ENCODE data around the gene SUGCT.

SUGCT gene

DNA sequence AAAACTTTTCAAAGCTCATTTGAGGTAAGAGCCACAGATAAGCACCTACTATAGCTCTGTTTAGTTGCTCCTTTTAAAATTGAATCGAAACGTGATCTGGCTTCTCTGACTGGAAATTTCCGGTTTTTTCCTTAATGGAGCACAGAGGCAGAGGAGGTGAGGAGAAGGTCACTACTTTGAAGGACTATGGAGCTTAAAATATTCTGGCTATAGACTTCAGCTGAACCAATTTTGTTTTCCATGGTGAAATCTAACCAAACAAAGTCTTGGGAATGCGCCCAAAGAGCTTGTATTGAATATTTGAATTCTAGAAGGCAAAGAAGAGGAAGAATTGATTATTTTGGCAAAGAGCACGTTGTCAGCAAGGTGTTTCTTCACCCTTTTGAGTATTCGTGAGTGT, 711.1 kb downstream of the SUGCT start:
- no peak for DNase-seq

DNA sequence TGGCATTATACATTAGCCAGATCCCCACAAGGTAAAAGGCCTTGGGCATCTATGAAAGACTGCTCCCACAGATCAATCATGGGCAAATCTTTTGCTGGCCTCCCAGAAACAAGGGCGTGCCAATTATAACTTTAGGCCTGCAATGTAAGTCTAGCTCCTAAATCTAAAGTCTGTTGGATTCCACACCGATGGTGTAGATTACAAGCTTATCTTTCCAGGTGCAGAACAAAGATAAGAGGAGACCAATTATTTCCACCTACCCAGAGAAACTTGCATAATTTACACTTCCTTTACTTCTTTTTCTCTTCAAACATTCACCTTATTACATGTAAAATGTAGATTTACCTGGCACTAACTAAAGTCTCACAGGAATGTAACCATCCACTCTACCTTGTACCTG, 713.1 kb downstream of the SUGCT start:
- no peak for DNase-seq

DNA sequence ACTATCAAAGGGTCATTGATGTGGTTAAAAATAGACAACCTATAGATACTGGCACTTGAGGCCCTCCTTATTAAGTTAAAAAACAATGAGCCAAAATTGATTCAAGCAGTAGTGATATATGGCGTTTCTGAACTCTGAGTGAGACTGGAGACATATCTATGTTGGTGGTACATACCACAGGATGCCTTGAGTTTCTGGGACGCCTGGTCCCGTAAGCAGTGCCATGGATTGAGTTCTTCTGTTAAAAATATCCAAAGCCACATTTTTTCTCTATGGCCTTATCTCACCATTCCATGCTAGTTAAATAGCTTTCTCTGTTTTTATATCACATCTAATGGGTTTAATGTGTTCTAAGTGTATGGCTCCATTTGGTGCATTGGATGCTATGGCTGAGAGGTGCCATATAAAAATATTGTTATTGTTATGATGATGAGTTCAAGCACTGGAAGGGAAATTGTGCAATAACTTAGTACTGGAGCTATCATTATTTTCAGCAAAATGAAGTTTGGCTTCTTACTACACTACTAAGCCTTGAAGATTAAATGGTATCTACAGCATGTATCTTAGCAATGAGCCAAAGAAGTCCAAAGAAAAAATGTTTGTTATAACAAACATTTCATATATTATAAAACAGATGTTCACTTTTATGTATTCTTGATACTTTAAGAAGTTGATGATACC, 713.9 kb downstream of the SUGCT start:
- no peak for DNase-seq

DNA sequence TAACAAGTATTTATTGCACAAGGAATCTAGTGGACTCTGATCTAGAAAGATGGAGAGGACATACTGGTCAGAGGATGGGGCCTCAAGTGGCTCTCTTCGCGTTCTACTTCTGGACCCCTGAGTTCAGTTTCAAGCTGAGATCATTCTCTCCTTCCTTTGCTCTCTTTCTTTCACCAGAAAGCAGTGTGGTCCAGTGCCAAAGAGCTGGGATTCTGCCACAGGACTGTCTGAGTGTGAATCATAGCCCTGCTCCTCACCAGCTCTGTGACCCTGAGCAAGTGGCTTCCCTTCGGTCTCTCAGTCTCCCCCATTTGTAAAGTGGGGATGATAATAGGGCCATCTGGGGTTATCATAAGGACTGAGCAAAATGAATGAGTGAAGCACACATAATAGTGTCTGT, 715.2 kb downstream of the SUGCT start:
- DNase-seq: no peak

DNA sequence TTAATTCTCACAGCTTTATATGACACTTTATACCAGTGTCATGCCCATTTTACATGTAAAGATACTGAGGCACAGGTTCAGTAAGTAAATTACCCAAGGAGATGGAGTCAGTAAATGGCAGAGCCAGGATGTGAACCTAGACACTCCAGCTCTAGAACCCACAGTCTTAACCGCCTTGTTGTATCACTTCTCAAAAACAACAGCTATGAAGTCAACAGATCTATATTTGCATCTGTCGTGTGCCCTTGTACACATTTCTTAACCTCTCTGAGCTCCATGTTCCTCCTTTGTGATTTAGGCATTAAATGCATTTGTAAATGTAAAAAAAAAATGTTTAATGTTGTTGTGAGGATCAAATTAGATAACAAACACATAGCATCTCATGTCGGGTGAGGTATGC, 716.2 kb downstream of the SUGCT start:
- DNase-seq: no peak

DNA sequence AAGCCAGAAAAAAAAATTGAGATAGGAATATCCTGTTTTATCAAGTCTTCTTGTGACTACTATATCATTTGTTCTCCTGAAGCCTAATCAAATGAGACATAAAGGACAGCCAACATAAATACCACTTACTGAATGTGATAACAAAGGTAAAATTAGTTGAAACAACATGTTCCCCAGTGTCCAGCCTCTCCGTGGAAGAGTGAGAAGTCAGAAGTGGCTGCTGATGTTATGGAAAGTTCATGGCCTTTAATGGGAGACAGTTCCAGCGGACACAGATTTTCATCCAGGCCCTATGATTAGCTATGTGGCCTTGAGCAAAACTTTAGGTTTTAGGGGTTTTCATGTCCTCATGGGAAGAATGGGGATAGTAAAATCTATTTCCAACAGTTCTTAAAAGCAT, 724.3 kb downstream of the SUGCT start:
- no peak for DNase-seq

DNA sequence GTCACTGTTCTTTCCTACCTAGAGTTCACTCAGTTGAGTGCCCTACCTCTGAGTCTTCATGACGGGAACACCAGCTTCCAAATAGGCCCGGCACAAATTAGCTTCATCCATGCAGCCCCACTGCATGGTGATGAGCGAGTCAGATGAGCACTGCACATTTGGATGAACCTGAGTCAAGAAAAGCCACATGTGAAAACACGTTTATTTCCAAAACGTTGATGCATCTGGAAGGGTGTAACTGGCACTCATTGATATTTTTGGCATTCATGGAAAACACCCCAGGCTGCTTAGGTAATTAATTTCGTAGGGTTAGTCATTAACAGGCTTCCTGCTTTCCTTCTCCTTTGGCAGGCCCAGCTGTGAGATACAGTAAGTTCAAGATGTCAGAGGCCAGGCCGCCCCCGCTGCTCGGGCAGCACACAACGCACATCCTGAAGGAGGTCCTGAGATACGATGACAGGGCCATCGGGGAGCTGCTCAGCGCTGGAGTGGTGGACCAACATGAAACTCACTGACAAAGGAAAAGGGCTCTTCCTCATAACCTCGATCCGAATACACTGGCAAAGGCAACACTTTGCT, 725.2 kb downstream of the SUGCT start:
- DNase-seq: no peak

DNA sequence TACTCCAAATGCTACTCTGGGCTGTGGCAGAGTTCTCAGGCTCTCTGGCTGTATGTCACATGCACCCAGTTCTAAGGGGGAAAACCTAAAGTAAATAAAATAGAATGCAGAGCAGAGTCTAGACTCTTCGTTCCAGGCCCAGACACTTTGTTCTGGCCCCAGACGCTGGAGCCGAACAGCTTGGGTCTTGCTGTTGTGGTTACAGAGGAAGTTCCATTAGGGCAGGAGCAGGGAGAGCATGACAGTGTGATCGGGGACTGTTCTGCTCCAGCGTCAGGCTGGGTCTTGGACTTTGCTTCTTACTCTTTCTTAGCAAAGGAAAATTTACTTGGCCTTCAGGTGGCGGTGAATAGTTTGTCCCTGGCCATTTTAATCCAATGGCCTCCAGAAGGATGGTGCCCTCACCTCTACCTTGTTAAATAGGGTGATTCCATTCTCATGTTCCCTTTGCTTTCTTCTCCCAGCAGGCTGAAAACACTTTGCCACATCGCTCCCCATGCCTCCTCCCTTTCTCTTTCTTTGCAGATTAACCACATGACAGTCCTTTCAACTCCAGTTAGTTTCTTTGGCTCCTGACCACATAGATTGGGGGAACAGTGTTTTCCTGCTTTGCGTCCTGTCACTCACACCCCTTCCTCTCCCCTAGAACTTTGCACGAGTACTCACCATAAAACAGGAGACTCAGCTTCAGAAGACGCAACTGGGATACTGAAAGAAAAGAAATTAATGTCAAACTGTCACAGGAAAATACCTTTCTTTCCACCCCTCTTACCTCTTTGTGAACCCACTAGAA, 730.8 kb downstream of the SUGCT start:
- no peak for DNase-seq

DNA sequence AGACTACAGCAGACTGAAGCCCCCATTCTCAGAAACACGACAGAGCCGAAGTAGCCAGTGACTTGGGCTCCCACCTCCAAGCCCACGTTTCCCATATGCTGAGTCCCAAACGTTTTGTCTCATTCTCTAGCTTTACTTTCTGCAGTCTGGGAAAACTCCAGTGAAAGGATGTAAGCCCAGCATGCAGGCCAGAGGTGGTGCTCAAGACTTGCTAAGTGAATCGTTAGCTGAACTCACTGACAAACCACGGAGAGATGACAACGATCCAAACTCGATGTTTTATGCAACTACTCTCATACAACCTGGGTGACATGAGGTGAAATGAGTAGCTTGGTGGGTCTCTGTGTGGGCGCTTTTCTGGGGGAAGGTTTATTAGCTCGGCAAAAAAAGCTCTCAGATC, 731.8 kb downstream of the SUGCT start:
- no peak for DNase-seq

DNA sequence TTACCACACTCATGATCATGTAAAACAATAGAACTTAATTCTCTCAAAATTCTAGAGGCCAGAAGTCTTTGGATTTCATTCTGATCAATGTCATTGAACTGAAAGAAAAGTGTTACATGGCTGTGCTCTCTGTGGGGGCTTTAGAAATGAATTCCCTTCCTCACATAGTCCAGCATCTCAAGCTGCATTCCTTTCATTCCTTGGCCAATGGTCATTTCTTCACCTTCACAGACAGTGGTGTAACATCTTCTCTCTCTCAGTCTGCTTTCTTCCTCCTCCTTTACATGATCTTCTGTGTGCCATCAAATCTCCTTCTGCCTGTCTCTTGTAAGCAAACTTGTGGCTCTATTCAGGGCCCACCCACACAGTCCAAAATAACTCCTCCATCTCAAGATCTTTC, 735.3 kb downstream of the SUGCT start:
- no peak for DNase-seq

DNA sequence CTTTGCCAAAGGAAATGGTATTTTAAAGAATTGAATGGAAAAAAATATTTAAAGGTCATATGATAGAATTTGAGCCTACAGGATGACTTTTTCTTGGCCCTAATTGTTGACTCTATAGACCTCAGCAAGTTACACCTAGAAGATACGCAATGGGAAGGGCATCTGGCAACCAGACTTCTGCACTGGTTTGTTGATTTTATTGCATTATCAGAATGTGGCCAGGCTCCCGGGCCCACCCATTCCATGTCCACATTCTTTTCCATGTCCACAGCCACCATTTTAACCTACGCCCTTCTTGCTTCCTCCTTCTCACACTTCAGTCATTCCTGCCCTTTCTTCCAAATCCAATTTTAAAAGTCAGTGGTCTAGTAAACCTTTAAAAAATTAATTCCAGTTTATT, 738.4 kb downstream of the SUGCT start:
- DNase-seq: no peak

DNA sequence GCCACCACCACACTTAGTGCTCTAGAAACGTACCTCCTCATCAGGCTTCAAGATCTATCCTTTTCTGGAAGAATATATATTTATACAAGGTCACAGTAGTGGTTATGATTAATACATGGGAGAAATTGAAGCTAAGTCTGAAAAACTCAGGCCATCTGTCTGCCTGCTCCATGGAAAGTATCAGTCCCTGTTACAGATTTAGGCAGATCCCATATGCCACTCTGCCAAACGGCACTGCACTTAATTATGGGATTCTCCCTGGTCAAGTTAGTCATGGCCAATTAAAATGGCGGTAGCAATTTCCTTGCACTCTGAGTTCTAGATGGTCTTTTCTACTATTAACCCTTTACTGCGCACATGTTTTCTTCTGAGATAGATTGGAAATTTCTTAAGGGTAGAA, 740.0 kb downstream of the SUGCT start:
- DNase-seq: no peak

DNA sequence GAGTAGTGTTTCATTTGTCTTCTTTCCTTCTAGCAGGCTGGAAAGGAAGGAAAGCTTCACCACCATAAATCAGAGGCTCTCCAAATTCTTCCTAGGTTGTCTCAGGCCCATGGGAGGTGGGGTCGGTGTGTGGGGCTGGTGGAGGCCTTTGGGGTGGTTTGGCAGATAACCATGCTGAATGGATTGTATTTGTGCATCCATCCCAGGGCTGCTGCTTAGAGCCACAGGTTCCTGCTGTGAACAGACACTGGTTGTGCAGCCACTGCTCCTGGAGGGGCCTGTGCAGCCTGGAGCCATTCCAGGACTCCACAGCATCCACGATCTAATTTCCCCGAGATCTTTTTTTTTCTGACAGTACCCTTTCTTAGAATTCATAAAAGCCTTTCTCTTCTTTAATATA, 741.8 kb downstream of the SUGCT start:
- no peak for DNase-seq

DNA sequence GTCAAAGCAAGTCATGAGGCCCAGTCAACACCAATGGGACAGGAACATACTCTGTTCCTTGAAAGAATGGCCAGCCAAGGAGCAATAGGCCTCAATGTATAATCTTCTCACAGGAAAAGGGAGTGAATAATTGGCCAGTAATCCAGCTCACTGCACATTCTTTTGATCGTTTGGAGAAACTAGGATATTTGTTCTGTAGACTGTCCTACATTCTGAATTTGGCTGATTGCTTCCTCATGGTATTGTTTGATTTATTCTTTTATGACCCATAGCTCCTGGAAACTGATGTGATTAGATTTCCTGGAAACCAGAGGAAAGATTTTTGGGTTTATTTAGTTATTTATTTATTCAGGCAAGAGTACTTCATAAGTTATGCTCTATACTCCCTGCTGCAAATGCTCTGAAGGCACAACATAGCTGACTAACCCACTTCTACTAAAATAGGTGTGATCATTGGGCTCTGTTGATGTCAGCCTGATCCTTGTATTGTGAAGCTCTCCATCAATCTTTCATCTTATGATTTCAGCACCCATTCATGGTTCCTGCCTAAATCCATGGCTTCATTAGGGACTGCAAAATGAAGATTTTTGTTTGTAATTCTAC, 745.2 kb downstream of the SUGCT start:
- no peak for DNase-seq

DNA sequence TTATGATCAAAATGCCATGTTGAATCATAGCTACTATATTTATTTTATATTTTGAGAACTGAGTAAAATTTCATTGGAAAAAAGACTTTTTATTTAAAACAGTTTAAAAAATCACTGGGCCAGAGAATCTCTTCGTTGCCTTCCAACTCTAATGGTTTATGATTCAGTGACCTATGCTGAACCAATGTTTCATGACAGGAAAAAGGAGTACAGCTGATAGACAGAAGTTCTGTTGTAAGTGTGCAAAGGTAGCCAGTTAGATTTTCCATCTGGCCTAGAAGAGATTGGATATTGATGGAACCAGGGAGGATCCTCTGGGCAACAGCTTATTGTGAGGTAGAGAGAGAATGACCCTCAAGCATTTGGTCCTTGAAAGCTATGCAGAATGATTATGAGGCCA, 745.8 kb downstream of the SUGCT start:
- DNase-seq: no peak

DNA sequence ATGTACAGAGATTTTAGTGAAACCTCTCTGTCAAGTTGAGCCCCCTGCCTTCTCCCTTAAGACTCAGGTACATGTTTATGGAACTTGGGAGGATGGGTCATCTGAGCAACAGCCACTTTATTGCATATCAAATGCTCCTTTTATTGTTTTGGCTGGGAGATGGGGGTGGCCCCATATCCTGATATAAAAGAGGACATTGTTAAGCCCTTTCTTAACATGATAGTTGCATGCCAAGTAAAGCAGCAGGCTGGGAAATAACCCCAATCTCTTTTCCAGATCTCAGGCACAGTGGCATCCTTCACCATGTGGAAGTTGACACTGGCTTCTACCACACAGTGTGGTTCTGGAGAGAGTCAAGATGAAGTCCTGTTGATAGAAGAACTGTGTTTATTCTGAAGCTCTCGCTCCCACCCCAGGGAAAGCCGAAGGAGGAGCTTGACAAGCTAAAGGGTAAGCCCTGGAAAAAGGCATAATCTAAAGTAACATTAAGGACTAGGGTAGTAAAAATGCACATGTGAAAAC, 746.7 kb downstream of the SUGCT start:
- DNase-seq: no peak

DNA sequence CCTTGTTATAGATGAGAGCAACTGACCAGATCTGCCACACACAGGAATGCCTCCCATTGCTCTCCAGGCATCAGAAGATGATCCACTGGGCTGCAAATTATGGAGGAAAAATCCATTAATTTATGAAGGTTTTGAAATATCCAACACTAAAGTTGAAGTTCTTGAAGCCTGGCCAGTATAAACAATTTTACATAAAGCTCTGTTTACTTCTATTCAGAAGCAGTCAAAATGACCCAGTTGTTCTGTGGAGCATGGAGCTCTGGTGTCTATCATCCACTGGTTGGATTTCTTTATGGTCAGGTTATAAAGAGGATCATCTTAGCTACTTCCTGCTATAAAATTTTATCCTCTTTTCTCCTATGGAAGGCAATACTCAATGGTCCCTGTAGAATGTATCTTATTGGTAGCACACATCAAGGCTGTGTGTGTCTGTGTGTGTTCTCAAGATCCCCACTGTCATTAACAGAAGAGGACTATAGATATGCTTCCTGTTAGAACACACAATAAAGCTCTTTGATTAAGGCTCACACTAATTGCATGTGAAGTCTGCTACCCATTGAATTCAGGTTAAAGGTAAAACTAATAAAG, 747.4 kb downstream of the SUGCT start:
- no peak for DNase-seq

DNA sequence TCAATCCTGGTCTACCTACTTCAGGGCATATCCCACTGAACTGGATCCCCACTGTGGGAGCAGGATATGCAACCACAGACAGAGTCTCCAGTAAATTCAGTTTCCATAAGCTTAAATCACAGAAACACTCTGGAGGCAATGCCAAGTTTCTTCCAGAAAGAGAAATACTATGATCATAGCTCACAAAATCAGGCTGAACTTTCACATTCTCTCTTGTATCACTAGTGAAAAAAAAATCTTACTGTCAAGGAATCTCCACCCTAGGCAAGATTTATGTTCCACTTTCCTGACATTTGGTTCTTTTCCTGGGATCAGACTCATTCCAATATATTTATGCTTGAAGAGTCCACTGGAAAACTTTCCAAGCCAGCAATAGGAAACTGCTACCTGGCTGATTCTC, 749.0 kb downstream of the SUGCT start:
- DNase-seq: no peak

DNA sequence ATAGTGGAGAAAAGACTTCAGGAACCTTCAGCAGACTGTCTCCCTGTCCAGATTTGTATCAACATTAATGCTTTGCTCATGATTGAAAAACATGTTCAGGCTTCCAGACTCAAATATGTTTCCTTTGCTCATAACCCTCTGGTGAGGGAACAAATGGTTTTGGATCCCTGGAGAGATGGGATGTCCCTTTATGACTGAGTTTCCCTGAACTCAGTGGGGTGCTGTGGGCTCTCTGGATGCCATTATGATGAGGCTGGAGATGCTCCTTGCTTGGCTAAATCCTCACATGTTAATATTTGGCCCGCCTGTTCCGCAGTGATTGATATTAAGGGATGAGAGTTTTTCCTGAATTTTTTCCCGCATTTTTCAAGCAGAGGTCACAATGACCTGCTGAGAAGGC, 749.4 kb downstream of the SUGCT start:
- DNase-seq: no peak

DNA sequence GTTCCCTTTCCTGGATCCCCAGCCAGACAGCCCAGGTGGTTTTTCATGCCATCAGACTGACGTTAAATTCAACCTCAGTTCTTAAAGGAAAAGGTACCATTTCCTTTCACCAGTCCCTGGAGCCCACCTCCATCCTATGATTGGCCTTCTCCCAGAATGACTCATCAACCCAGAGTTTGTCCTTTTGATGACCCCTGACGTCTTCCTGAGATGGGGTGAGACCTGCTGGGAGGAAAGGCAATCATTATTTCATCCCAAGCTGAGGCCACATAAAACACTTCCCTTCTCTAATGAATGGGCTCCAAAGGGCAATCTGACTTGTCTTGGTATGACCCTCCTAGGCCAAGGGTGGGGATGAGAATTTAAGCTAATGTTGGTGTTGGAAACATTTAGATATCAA, 750.7 kb downstream of the SUGCT start:
- DNase-seq: no peak

DNA sequence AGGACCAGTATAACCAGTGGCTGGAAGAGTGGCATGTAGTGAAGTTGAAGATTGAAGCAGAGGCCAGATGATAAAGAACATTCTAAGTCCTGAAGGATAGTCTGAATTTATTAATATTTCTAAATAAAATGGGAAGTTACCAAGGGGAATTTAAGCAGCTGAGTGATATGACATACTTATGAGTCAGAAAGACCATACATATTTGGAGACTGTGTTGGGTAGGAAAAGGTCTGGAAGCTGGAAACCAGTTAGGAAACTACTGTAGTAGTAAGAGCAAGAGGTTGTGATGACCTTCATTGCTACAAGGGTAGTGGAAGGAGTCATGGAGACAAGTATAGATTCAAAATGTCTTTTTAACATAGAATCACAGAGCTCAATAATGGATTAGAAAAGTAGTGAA, 752.3 kb downstream of the SUGCT start:
- DNase-seq: no peak

DNA sequence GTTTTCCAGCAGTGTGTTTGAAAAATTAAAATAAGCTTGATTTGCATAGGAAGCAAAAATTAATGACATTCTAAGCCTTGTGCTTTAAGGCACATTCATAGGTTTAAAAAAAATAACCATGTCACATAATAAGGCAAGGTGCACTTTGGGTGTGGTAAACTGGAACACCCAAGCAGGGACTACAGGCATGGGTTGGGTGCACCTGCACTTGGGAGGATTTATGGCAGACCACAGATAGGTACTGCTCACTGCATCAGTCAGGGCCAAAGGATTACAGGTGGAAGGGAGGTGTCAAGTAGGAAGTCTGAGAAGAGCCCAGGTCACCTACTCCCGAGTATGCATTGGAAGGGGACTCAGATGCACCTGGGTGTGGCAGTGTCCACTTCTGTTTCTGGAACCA, 753.7 kb downstream of the SUGCT start:
- no peak for DNase-seq

DNA sequence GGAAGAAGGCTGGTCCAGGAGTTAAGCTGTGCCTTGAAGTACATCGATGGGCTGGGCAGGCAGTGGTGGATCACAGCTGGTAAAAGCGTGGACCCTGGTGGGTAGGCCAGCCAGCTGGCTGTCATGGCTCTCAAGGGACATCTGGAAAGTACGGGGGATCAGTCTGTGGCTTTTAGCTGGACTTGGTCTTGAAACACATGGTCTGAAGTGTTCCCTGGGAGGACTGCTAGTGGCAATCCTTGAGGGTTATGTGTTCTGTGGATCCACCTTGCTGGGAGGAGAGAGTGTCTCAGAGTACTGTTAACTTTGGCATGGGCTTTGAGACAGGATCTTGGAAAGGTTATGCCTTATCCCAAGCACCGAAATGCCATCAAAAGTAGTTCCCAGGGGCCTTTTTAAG, 754.3 kb downstream of the SUGCT start:
- no peak for DNase-seq
